GM19099 (cell line): ENCODE results near the gene FECH.

Source experiments
- POLR2A ChIP-seq: IDR thresholded peaks from 3 replicates; pipeline ENCODE4 v1.6.1; 2011; ENCODE audit warnings: low read depth; ENCODE audit not compliant: insufficient read length; ENCODE audit errors: extremely low read depth

The FECH gene

DNA sequence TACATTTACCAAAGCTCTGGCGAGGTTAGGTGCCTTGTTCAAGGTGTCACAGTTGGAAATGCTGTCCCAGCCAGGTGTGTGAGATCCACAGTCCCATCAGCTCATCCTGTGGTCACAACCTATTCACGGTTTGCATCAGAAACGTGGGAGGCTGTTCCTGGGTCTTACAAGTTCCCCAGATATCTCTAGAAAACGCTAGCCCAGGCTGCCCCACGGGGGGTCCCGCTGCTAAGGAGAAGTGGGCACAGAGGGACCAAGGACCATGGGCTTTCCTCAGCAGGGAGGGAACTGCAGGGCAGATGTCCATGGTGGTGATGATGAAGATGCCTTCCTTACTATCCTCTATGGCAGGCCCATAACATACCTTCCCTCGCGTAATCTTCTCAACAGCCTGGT, 649 bp downstream of the FECH start:
- TF ChIP-seq POLR2A: no peak

GRCh38 chr18:57585421-57585820, 1.1 kb downstream of the FECH start:
- TF ChIP-seq POLR2A: no peak

DNA sequence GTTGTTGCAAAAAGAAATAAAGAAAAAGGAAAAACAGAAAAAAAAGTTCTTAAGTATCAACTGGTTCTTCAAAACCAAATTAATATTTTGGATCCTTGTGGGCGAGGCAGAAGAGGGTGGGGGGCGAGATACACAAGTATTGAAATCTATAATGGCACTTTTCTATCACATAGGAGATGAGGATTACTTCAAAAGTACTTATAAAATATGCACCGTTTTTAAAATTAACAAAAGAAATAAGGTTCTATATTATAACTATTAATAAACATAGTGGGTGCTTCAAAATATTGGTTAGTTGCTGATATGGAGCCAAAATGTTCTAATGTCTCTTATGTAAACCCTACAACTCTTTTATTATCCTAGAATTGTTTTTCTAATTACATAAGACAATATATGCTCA, 2.1 kb downstream of the FECH start:
- TF ChIP-seq POLR2A: no peak

- TF ChIP-seq POLR2A: no peak
Measured at GRCh38 chr18:57583297-57583835, 3.1 kb downstream of the FECH start.

DNA sequence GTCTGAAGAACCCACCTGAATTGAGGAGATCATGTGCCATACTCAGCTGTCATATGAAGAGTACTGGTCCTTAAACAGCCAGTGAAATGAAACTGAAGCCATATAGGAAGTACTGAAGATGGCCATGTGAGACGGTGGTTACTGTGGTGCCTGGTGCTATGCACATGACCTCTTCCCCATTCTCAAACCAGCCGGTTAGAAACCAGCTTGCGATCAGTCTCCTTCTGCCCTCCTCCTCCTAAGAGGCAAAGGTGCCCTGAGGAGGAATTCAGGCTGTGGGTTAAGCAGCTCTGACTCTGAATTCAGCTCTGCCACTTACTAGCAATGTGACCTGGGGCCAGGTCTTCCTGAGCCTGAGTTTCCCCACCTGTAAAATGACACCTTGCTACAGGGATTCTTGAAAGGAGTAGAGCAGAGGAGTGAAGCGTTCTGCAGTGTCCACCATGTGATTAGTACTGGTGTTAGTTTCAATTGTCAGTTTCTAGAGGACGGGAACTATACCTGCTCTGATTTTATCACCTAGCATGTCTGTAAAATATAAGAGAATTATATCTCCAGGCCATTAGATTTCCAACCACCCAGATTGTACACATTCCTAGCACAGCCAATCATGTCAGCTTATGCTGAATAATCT, 5.1 kb downstream of the FECH start:
- TF ChIP-seq POLR2A: no peak

GRCh38 chr18:57579934-57580333, 6.6 kb downstream of the FECH start:
- no peak for TF ChIP-seq POLR2A

DNA sequence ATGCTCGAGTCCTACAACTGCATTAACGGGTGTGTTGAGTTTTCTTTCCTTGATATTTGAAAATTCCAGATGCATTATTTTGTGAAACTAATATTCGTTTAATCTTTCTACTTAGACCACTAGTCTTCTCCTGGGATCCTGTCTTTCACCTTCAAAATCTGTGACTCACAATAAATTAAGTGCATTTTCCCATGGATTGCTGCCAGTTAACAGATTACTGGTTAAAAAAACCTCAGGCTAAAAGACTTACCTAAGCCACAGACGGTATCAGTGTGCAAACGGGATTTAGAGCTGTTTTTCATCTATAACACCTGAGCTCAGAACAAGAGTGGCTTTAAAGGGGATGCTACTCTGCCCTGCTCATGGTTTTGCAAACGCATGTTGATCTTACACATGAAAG, 10.2 kb downstream of the FECH start:
- TF ChIP-seq POLR2A: no peak

- no peak for TF ChIP-seq POLR2A
Measured at GRCh38 chr18:57575542-57575941, 11.0 kb downstream of the FECH start.

- TF ChIP-seq POLR2A: no peak
Measured at GRCh38 chr18:57574866-57575265, 11.6 kb downstream of the FECH start.

GRCh38 chr18:57570162-57570561, 16.3 kb downstream of the FECH start:
- TF ChIP-seq POLR2A: no peak

DNA sequence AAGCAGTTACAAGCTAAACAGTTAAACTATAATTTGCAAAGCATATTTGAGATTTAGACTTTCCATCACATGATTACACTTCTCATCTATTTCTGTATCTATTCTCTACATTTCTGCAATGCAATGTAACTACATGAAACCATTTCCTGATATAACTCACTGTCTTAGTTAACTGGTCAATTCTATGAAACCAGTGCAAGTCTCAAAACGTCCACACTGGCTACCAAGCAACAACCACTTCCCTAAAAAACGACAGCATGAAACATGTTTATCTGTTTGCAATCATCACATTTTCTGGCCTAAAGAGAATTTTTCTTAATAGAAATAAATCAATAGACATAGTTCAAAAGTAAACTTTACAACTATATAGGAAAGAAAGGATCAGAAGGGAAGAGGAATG, 17.4 kb downstream of the FECH start:
- no peak for TF ChIP-seq POLR2A

- no peak for TF ChIP-seq POLR2A
Measured at GRCh38 chr18:57561728-57562423, 24.6 kb downstream of the FECH start.

GRCh38 chr18:57561261-57561660, 25.2 kb downstream of the FECH start:
- TF ChIP-seq POLR2A: no peak

DNA sequence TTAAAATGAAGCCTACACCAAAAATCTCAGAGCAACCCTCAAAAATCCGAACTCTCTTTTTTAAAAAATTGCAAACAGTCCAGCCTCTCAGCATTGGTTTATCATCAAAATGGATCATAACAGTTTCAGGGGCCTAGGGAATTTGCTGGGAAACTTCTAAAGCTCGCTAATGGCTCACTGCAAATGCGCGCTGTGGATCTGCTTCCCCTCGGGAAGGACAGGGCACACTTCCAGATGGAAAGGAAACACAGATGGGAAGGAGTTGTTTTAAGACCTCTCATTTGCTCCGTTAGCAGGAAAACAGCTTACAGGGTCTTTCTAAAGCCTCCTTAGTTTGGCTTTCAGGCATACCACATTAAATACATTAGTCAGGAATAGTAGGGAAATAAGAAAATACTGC, 27.2 kb downstream of the FECH start:
- TF ChIP-seq POLR2A: no peak

GRCh38 chr18:57555134-57555533, 31.4 kb downstream of the FECH start:
- no peak for TF ChIP-seq POLR2A

DNA sequence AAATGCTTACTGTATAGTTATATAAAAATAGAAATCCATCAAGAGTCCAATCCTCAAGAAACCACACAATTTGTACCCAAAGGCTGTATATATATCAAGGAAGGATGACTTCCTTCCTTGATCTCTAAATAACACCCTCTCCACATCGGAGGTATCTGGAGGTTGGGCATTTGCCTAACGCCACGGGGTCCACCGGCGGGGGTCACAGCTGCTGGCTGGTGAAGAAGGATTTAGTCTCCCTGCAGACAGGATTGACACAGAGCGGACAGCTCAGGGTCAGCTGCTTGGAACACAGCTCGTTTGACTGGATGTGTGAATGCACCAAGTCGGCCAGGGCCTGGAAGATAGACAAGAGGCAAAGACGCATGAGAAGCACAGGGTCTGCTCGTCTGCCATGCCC, 36.0 kb downstream of the FECH start:
- no peak for TF ChIP-seq POLR2A

DNA sequence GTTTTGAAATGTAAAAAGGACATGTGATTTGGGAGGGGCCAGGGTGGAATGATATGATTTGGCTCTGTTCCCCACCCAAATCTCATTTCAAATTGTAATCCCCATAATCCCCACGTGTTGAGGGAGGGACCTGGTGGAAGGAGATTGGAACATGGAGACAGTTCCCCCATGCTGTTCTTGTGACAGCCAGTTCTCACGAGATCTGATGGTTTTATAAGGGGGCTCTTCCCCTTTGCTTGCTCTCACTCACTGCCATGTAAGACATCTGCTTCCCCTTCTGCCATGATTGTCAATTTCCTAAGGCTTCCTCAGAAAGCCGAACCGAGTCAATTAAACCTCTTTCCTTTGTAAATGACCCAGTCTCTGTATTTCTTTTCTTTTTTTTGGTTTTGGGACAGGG, 39.2 kb downstream of the FECH start:
- no peak for TF ChIP-seq POLR2A

- no peak for TF ChIP-seq POLR2A
Measured at GRCh38 chr18:57544936-57545660, 41.4 kb downstream of the FECH start.
